H9 (cell line): Measurements from ENCODE around the gene HP1BP3. TPM values are rescaled to one million over a fixed set of nuclear protein-coding genes. Genes with fewer than 3 reads are reported as not detected.

Experiments used
- DNase-seq: peaks from one replicate; pipeline ENCODE4 v3.0.0-alpha.2; 2017
- H2AFZ ChIP-seq: one replicate; pipeline ENCODE4 v1.6.1; 2013; ENCODE audit warnings: mild to moderate bottlenecking, low read length, control low read depth, moderate library complexity
- H2AK5ac ChIP-seq: 2 replicates; pipeline ENCODE4 v1.6.1; 2013; ENCODE audit warnings: low read length, control low read depth, mixed read lengths; ENCODE audit not compliant: insufficient read length
- H2BK120ac ChIP-seq: one replicate; pipeline ENCODE4 v1.6.1; 2013; ENCODE audit warnings: low read depth, mild to moderate bottlenecking, low read length, control low read depth, inconsistent platforms; ENCODE audit not compliant: poor library complexity, severe bottlenecking
- H2BK12ac ChIP-seq: 2 replicates; pipeline ENCODE4 v1.6.1; 2013; ENCODE audit warnings: low read length, control low read depth, mixed read lengths, low read depth; ENCODE audit not compliant: insufficient read length
- H2BK15ac ChIP-seq: 2 replicates; pipeline ENCODE4 v1.6.1; 2013; ENCODE audit warnings: low read depth, low read length, control low read depth
- H2BK20ac ChIP-seq: one replicate; pipeline ENCODE4 v1.6.1; 2013; ENCODE audit warnings: low read depth, mild to moderate bottlenecking, low read length, control low read depth, inconsistent platforms; ENCODE audit not compliant: poor library complexity, severe bottlenecking
- H2BK5ac ChIP-seq: 2 replicates; pipeline ENCODE4 v1.6.1; 2013; ENCODE audit warnings: low read length, control low read depth, mixed read lengths; ENCODE audit not compliant: insufficient read length
- H3K14ac ChIP-seq: 2 replicates; pipeline ENCODE4 v1.6.1; 2013; ENCODE audit warnings: low read length, control low read depth; ENCODE audit not compliant: insufficient read depth
- H3K18ac ChIP-seq: 2 replicates; pipeline ENCODE4 v1.6.1; 2013; ENCODE audit warnings: low read depth, mild to moderate bottlenecking, mixed read lengths, low read length, control low read depth; ENCODE audit not compliant: insufficient read length
- H3K23ac ChIP-seq: 2 replicates; pipeline ENCODE4 v1.6.1; 2013; ENCODE audit warnings: low read length, control low read depth, mixed read lengths, low read depth; ENCODE audit not compliant: insufficient read length
- H3K23me2 ChIP-seq: 2 replicates; pipeline ENCODE4 v1.6.1; 2013; ENCODE audit warnings: low read depth, mild to moderate bottlenecking, mixed read lengths, low read length, control low read depth; ENCODE audit not compliant: insufficient read length, poor library complexity, severe bottlenecking
- H3K27ac ChIP-seq: 2 replicates; pipeline ENCODE4 v1.5.1; 2013; ENCODE audit warnings: low read length, control low read depth, mixed read lengths, low read depth; ENCODE audit not compliant: insufficient read length
- H3K27me3 ChIP-seq: 2 replicates; pipeline ENCODE4 v1.6.1; 2013; ENCODE audit warnings: low read length, control low read depth, inconsistent platforms; ENCODE audit not compliant: insufficient read depth
- H3K4ac ChIP-seq: 2 replicates; pipeline ENCODE4 v1.6.1; 2013; ENCODE audit warnings: low read depth, mild to moderate bottlenecking, control low read depth, inconsistent platforms, low read length, moderate library complexity
- H3K4me1 ChIP-seq: 2 replicates; pipeline ENCODE4 v1.6.1; 2013; ENCODE audit warnings: low read length, control low read depth, inconsistent platforms; ENCODE audit not compliant: insufficient read depth
- H3K4me2 ChIP-seq: 2 replicates; pipeline ENCODE4 v1.6.1; 2013; ENCODE audit warnings: low read length, control low read depth, mixed read lengths; ENCODE audit not compliant: insufficient read length, insufficient read depth
- H3K56ac ChIP-seq: 2 replicates; pipeline ENCODE4 v1.6.1; 2013; ENCODE audit warnings: low read depth, mild to moderate bottlenecking, mixed read lengths, low read length, control low read depth; ENCODE audit not compliant: insufficient read length
- H3K79me1 ChIP-seq: 2 replicates; pipeline ENCODE4 v1.6.1; 2013; ENCODE audit warnings: low read depth, mild to moderate bottlenecking, moderate library complexity, low read length, control low read depth, inconsistent platforms; ENCODE audit not compliant: insufficient read depth, poor library complexity, severe bottlenecking
- H3K79me2 ChIP-seq: 2 replicates; pipeline ENCODE4 v1.6.1; 2013; ENCODE audit warnings: low read length, control low read depth, inconsistent platforms; ENCODE audit not compliant: insufficient read depth
- H3K9ac ChIP-seq: 2 replicates; pipeline ENCODE4 v1.6.1; 2013; ENCODE audit warnings: low read length, control low read depth, mixed read lengths; ENCODE audit not compliant: insufficient read length; ENCODE audit errors: extremely low read depth
- H3K9me3 ChIP-seq: one replicate; pipeline ENCODE4 v1.6.1; 2013; ENCODE audit warnings: low read depth, low read length, inconsistent platforms; ENCODE audit not compliant: control insufficient read depth
- H3T11ph ChIP-seq: one replicate; pipeline ENCODE4 v1.6.1; 2013; ENCODE audit warnings: mild to moderate bottlenecking, low read length, control low read depth, inconsistent platforms
- H4K20me1 ChIP-seq: one replicate; pipeline ENCODE4 v1.6.1; 2013; ENCODE audit not compliant: control insufficient read depth, insufficient read length, insufficient read depth
- H4K5ac ChIP-seq: 2 replicates; pipeline ENCODE4 v1.6.1; 2013; ENCODE audit warnings: low read depth, mild to moderate bottlenecking, mixed read lengths, low read length, control low read depth; ENCODE audit not compliant: insufficient read length
- H4K8ac ChIP-seq: replicated peaks from 2 replicates; pipeline ENCODE4 v1.6.1; 2013; ENCODE audit warnings: low read length, control low read depth, mixed read lengths, low read depth; ENCODE audit not compliant: insufficient read length
- H4K91ac ChIP-seq: 2 replicates; pipeline ENCODE4 v1.6.1; 2013; ENCODE audit warnings: low read depth, mild to moderate bottlenecking, moderate library complexity, mixed read lengths, low read length, control low read depth; ENCODE audit not compliant: insufficient read length
- H3K27ac Mint-ChIP-seq, 3 experiments: 2 replicates in 2 of 3; 3 replicates in 1 of 3; pipeline ENCODE4 v1.8.0; 2020 to 2021; ENCODE audit warnings: mixed read lengths in 3 of 3, mild to moderate bottlenecking in 1 of 3, moderate library complexity in 1 of 3
- H3K27me3 Mint-ChIP-seq: 2 replicates; pipeline ENCODE4 v1.8.0; 2021; ENCODE audit warnings: low read depth, mild to moderate bottlenecking, moderate library complexity, mixed read lengths
- H3K36me3 Mint-ChIP-seq, 3 experiments: 2 replicates in 2 of 3; 3 replicates in 1 of 3; pipeline ENCODE4 v1.8.0; 2020 to 2021; ENCODE audit warnings: low read depth in 3 of 3, mixed read lengths in 3 of 3; ENCODE audit not compliant: insufficient read depth in 1 of 3
- H3K4me1 Mint-ChIP-seq, 2 experiments: 2 replicates each; pipeline ENCODE4 v1.8.0; 2020; ENCODE audit warnings: mixed read lengths in 2 of 2
- H3K4me3 Mint-ChIP-seq, 2 experiments: 2 replicates in 1 of 2; 3 replicates in 1 of 2; pipeline ENCODE4 v1.8.0; 2020 to 2021; ENCODE audit warnings: mild to moderate bottlenecking in 2 of 2, mixed read lengths in 2 of 2, moderate library complexity in 1 of 2
- H3K9me3 Mint-ChIP-seq, 2 experiments: 2 replicates in 1 of 2; 3 replicates in 1 of 2; pipeline ENCODE4 v1.8.0; 2020; ENCODE audit warnings: mild to moderate bottlenecking in 2 of 2, mixed read lengths in 2 of 2, moderate library complexity in 1 of 2
- CTCF ChIP-seq: fragments of 200-600 bp; sonication (generic); conservative IDR thresholded peaks from 3 replicates; pipeline ENCODE4 v1.8.0; 2021; ENCODE audit warnings: antibody characterized with exemption, mild to moderate bottlenecking
- WGBS: extraction: QIAGEN DNeasy Blood & Tissue Kit; methylation state at CpG from one replicate; pipeline ENCODE4 v1.1.7; 2013; ENCODE audit warnings: missing lambda C conversion rate, low lambda C conversion rate, mixed read lengths; ENCODE audit not compliant: insufficient read length; ENCODE audit errors: extremely low coverage; 5-methylcytosine and 5-hydroxymethylcytosine counted together
- total RNA-seq: library from RNA; stranded (reverse); gene quantifications from 2 replicates; pipeline ENCODE4 v1.2.1, GENCODE V29; 2021

The HP1BP3 gene
- total RNA-seq, 1 experiment from 2014 or later: 127 TPM

GRCh38 chr1:20713440-20713839, 73.7 kb downstream of the HP1BP3 start:
- H4K5ac ChIP-seq: no peak overlapping the region
- no peak overlapping the region for H4K8ac ChIP-seq
- no peaks in the 10 kb centered on the region for H3K79me1 ChIP-seq
- H2AK5ac ChIP-seq: no peak overlapping the region
- no peaks in the 10 kb centered on the region for H3K9me3 Mint-ChIP-seq
- H2BK5ac ChIP-seq: no peak overlapping the region
- H4K91ac ChIP-seq: no peak overlapping the region
- H3K36me3 Mint-ChIP-seq: peaks cover under 1 to 18% (median 2%) of the 10 kb centered on the region in 3 experiments; a peak in 4 of 7 replicates
- no peak overlapping the region for H3K27ac ChIP-seq
- no peak for TF ChIP-seq CTCF
- H3K27ac Mint-ChIP-seq: no peak overlapping the region
- H3K4me1 Mint-ChIP-seq: peaks cover 4 to 11% of the 10 kb centered on the region in 2 experiments
- no peaks in the 10 kb centered on the region for H3K79me2 ChIP-seq
- H2BK12ac ChIP-seq: no peak overlapping the region
- no peak overlapping the region for H3K23ac ChIP-seq
- no peak overlapping the region for H3K14ac ChIP-seq
- H2BK15ac ChIP-seq: no peak overlapping the region
- H3K23me2 ChIP-seq: peaks cover 7% of the 10 kb centered on the region
- H2BK120ac ChIP-seq: no peak overlapping the region
- no peak overlapping the region for H2BK20ac ChIP-seq
- no CpG with 5 or more reads among the region's 6 CpGs for WGBS
- H3T11ph ChIP-seq: no peak overlapping the region
- no peak for DNase-seq
- H2AFZ ChIP-seq: no peak overlapping the region
- H3K18ac ChIP-seq: no peak overlapping the region
- H3K4me3 Mint-ChIP-seq: no peak overlapping the region
- peaks cover 5% of the 10 kb centered on the region for H4K20me1 ChIP-seq
- H3K9me3 ChIP-seq: no peaks in the 10 kb centered on the region
- H3K27me3 ChIP-seq: no peaks in the 10 kb centered on the region; the same call in 1 of the 2 replicates
- no peaks in the 10 kb centered on the region for H3K4me1 ChIP-seq
- H3K56ac ChIP-seq: no peak overlapping the region
- H3K4me2 ChIP-seq: no peak overlapping the region
- H3K4ac ChIP-seq: no peak overlapping the region
- no peak overlapping the region for H3K9ac ChIP-seq
- H3K27me3 Mint-ChIP-seq: peaks cover 25% of the 10 kb centered on the region
